Keratinocyte (primary cell): Measurements from ENCODE around the gene ZNF76. TPM values are rescaled to one million over a fixed set of nuclear protein-coding genes. Genes with fewer than 3 reads are reported as not detected.

Experiments used
- DNase-seq: peaks from one replicate; pipeline ENCODE4 v3.0.0-alpha.2; 2011; ENCODE audit warnings: low read depth, missing footprints, low spot score
- FAIRE-seq: peaks from 2 replicates; lab custom pipeline; 2011; peaks lifted over from hg19 to GRCh38; lab: Jason Lieb, UNC
- H2AFZ ChIP-seq: 2 replicates; pipeline ENCODE4 v1.6.0; 2012; ENCODE audit warnings: low read length, control low read depth, inconsistent platforms; ENCODE audit not compliant: control insufficient read depth
- H3K27ac ChIP-seq: 2 replicates; pipeline ENCODE4 v1.5.1; 2011; ENCODE audit warnings: low read length; ENCODE audit not compliant: control insufficient read depth, insufficient read depth
- H3K27me3 ChIP-seq: 3 replicates; pipeline ENCODE4 v1.6.0; 2011; ENCODE audit warnings: low read length; ENCODE audit not compliant: control insufficient read depth, insufficient read depth; ENCODE audit errors: extremely low read depth
- H3K36me3 ChIP-seq, 2 experiments: 2 replicates in 1 of 2; 3 replicates in 1 of 2; pipeline ENCODE4 v1.5.1; 2011; ENCODE audit warnings: low read length in 2 of 2, mild to moderate bottlenecking in 1 of 2; ENCODE audit not compliant: control insufficient read depth in 2 of 2, insufficient read depth in 2 of 2; ENCODE audit errors: extremely low read depth in 1 of 2
- H3K4me1 ChIP-seq: 3 replicates; pipeline ENCODE4 v1.5.1; 2011; ENCODE audit warnings: low read length; ENCODE audit not compliant: control insufficient read depth, insufficient read depth; ENCODE audit errors: extremely low read depth
- H3K4me2 ChIP-seq: 3 replicates; pipeline ENCODE4 v1.6.0; 2011; ENCODE audit warnings: low read depth, low read length; ENCODE audit not compliant: control insufficient read depth, insufficient read depth; ENCODE audit errors: extremely low read depth
- H3K4me3 ChIP-seq, 3 experiments: fragments of 200-600 bp in 1 of 3; sonication (generic) in 1 of 3; 2 replicates in 2 of 3; 3 replicates in 1 of 3; pipeline ENCODE4 v1.5.1; 2011 to 2016; ENCODE audit warnings: low read length in 3 of 3, mild to moderate bottlenecking in 3 of 3, control low read depth in 2 of 3, inconsistent platforms in 1 of 3, low read depth in 1 of 3, mixed read lengths in 1 of 3, mixed run types in 1 of 3, moderate library complexity in 1 of 3; ENCODE audit not compliant: control insufficient read depth in 2 of 3, insufficient read depth in 2 of 3; ENCODE audit errors: extremely low read depth in 1 of 3
- H3K79me2 ChIP-seq: 2 replicates; pipeline ENCODE4 v1.6.0; 2012; ENCODE audit warnings: low read length; ENCODE audit not compliant: control insufficient read depth, insufficient read depth
- H3K9ac ChIP-seq: 3 replicates; pipeline ENCODE4 v1.6.0; 2011; ENCODE audit warnings: low read length; ENCODE audit not compliant: control insufficient read depth, insufficient read depth; ENCODE audit errors: extremely low read depth
- H3K9me1 ChIP-seq: 3 replicates; pipeline ENCODE4 v1.6.0; 2011; ENCODE audit warnings: low read length; ENCODE audit not compliant: control insufficient read depth, insufficient read depth; ENCODE audit errors: extremely low read depth
- H3K9me3 ChIP-seq: 2 replicates; pipeline ENCODE4 v1.5.1; 2012; ENCODE audit warnings: low read depth, low read length; ENCODE audit not compliant: control insufficient read depth
- H4K20me1 ChIP-seq: 3 replicates; pipeline ENCODE4 v1.6.0; 2011; ENCODE audit warnings: low read length; ENCODE audit not compliant: control insufficient read depth, insufficient read depth; ENCODE audit errors: extremely low read depth
- EZH2 ChIP-seq: IDR thresholded peaks from one replicate; pipeline ENCODE4 v1.6.1; 2012; ENCODE audit warnings: inconsistent platforms, mild to moderate bottlenecking, low read length, moderate library complexity
- dilution Hi-C: fragments of 300-500 bp; cut with MboI; formaldehyde crosslinking; loops from one replicate; pipeline ENCODE4 v1.7.0; 2020; ENCODE audit warnings: low sequenced_read_pairs; ENCODE audit not compliant: extremely low pct_ligation_motif_present
- polyA plus RNA-seq, 5 experiments: library from polyadenylated mRNA; depleted of rRNA in 3 of 5; stranded (reverse) in 3 of 5; stranded (forward) in 1 of 5; unstranded in 1 of 5; fragments of >200 nt; gene quantifications; 1 replicate in 1 of 5; 2 replicates in 3 of 5; 3 replicates in 1 of 5; pipeline versions ENCODE4 v1.2.1 to v1.2.3, GENCODE V29; 2011 to 2012; ENCODE audit warnings: missing spikeins in 2 of 5, low read depth in 1 of 5, low replicate concordance in 1 of 5
- TF ChIP-seq, protein P1 (sequence below), 3 experiments: IDR thresholded peaks in 1 of 3; conservative IDR thresholded peaks in 1 of 3; optimal IDR thresholded peaks in 1 of 3; 2 replicates in 2 of 3; 3 replicates in 1 of 3; pipeline versions ENCODE3 to v1.5.1; 2011; ENCODE audit warnings: low read length in 3 of 3, mild to moderate bottlenecking in 3 of 3, moderate library complexity in 2 of 3, control low read depth in 1 of 3, inconsistent platforms in 1 of 3; ENCODE audit not compliant: insufficient read depth in 2 of 3; ENCODE audit errors: extremely low read depth in 1 of 3

ZNF76 gene
- polyA plus RNA-seq, 1 donor (not counting 4 experiments of a cell fraction or from before 2014, with no cell fraction given): 7.2 TPM

- Histone ChIP-seq H3K4me1 (no peaks in the 10 kb centered on the region), H3K36me3 (peaks cover 8 to 9% of the 10 kb centered on the region in 2 experiments), H3K9ac (no peak overlapping the region), H3K27me3 (no peaks in the 10 kb centered on the region), H3K27ac (no peak overlapping the region), H3K9me1 (no peaks in the 10 kb centered on the region), H4K20me1 (no peaks in the 10 kb centered on the region), H2AFZ (no peak overlapping the region), H3K79me2 (no peaks in the 10 kb centered on the region), H3K4me3 (no peak overlapping the region), H3K4me2 (no peak overlapping the region), H3K9me3 (no peaks in the 10 kb centered on the region)
- TF ChIP-seq, protein P1, sequence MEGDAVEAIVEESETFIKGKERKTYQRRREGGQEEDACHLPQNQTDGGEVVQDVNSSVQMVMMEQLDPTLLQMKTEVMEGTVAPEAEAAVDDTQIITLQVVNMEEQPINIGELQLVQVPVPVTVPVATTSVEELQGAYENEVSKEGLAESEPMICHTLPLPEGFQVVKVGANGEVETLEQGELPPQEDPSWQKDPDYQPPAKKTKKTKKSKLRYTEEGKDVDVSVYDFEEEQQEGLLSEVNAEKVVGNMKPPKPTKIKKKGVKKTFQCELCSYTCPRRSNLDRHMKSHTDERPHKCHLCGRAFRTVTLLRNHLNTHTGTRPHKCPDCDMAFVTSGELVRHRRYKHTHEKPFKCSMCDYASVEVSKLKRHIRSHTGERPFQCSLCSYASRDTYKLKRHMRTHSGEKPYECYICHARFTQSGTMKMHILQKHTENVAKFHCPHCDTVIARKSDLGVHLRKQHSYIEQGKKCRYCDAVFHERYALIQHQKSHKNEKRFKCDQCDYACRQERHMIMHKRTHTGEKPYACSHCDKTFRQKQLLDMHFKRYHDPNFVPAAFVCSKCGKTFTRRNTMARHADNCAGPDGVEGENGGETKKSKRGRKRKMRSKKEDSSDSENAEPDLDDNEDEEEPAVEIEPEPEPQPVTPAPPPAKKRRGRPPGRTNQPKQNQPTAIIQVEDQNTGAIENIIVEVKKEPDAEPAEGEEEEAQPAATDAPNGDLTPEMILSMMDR (optimal IDR thresholded peaks at IDR 0.05 in 1 of 3, IDR thresholded peaks at IDR 0.05 in 1 of 3, conservative IDR thresholded peaks at IDR 0.05 in 1 of 3; ENCODE audit: extremely low read depth in 1 of 3, insufficient read depth in 2 of 3, low read length in 3 of 3): no peak
- no peak for TF ChIP-seq EZH2
- no peak for DNase-seq
- FAIRE-seq: no peak
- dilution Hi-C loops: no loop called here
These were observed 50.2 kb downstream of the ZNF76 start for GRCh38 chr6:35309611-35310264.

DNA sequence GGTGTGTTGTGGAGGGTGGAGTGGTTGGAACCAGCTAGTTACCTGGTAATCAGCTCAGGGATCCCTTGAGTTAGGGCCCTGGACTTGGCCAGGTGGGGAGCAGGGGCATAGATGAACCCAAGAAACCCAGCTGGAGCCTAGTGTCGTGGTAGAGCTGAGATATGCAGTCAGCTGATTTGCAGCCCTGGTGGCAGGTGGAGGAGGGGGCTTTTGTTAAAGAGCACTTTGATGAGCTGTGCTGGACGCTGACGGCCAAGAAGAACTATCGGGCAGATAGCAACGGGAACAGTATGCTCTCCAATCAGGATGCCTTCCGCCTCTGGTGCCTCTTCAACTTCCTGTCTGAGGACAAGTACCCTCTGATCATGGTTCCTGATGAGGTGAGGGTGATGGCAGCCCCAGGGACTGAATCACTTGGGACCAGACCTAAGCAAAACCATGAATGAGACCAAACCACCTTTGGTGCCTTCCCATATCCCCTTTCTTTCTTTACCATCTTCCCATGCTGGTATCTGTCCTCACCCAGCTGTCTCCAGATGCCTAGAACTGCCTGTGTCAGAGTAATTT lies 50.8 kb downstream of the ZNF76 start:
- Histone ChIP-seq H3K9me1 (no peaks in the 10 kb centered on the region), H4K20me1 (no peaks in the 10 kb centered on the region), H3K4me2 (no peak overlapping the region), H3K27ac (no peak overlapping the region), H3K36me3 (peaks cover 8 to 9% of the 10 kb centered on the region in 2 experiments), H2AFZ (no peak overlapping the region), H3K27me3 (no peaks in the 10 kb centered on the region), H3K4me1 (no peaks in the 10 kb centered on the region), H3K79me2 (no peaks in the 10 kb centered on the region), H3K9me3 (no peaks in the 10 kb centered on the region), H3K4me3 (no peak overlapping the region), H3K9ac (no peak overlapping the region)
- FAIRE-seq: no peak
- TF ChIP-seq EZH2: no peak
- TF ChIP-seq, protein P1 (optimal IDR thresholded peaks at IDR 0.05 in 1 of 3, IDR thresholded peaks at IDR 0.05 in 1 of 3, conservative IDR thresholded peaks at IDR 0.05 in 1 of 3; ENCODE audit: extremely low read depth in 1 of 3, insufficient read depth in 2 of 3, low read length in 3 of 3): no peak
- dilution Hi-C loops: no loop called here
- no peak for DNase-seq
